ENCODE results near the gene MRPL20. TPM values are rescaled to one million over a fixed set of nuclear protein-coding genes. Genes with fewer than 3 reads are reported as not detected.

The MRPL20 gene
- polyA plus RNA-seq, 1 donor (not counting 4 experiments of a cell fraction or from before 2014, with no cell fraction given): 133 TPM

DNA sequence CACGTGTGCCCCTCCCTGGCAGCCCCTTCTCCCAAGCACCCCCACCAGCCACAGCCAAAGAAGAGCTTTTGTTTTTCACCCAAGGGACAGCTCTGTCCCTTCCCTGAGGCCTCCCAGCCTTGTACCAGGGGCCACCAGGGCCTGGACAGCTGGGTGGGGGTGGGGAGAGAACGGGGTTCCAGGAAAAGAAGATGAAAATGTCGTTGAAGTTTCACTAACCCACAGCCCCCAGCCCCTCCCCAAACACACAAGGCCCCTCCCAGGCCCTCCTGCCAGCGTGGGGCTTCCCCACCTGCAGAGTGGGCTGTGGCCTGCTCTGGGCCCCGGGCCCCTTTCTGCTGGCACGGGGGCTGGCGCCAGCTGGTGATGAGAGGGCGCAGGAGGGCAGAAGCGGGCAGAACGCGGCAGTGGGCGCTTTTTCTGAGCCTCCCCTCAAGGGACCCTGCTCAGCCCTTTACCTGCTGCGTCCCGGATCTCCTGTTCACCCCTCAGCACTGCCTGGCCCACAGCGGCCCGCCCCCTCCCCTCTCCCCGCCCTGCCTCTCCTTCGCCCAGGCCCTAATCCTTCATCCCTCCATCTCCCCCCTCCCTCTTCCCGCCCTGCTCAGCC is 19.5 kb upstream of the MRPL20 start:
- H3K36me3 ChIP-seq (ENCODE audit: control insufficient read depth in 2 of 2, extremely low read depth in 1 of 2, insufficient read depth in 2 of 2, low read length in 2 of 2): no peaks in the 10 kb centered on the region
- no peak overlapping the region for H3K9ac ChIP-seq (ENCODE audit: control insufficient read depth, extremely low read depth, insufficient read depth, low read length)
- no peak overlapping the region for H3K4me2 ChIP-seq (ENCODE audit: control insufficient read depth, extremely low read depth, insufficient read depth, low read depth, low read length)
- H3K27ac ChIP-seq (ENCODE audit: control insufficient read depth, insufficient read depth, low read length): no peak overlapping the region
- no peaks in the 10 kb centered on the region for H3K9me3 ChIP-seq (ENCODE audit: control insufficient read depth, low read depth, low read length)
- no peaks in the 10 kb centered on the region for H3K79me2 ChIP-seq (ENCODE audit: control insufficient read depth, insufficient read depth, low read length)
- no peaks in the 10 kb centered on the region for H4K20me1 ChIP-seq (ENCODE audit: control insufficient read depth, extremely low read depth, insufficient read depth, low read length)
- H3K4me3 ChIP-seq (ENCODE audit: control insufficient read depth in 2 of 3, extremely low read depth in 1 of 3, insufficient read depth in 2 of 3, low read depth in 1 of 3, low read length in 3 of 3): no peak overlapping the region
- peaks cover 16% of the 10 kb centered on the region for H3K4me1 ChIP-seq (ENCODE audit: control insufficient read depth, extremely low read depth, insufficient read depth, low read length)
- no peaks in the 10 kb centered on the region for H3K27me3 ChIP-seq (ENCODE audit: control insufficient read depth, extremely low read depth, insufficient read depth, low read length)
- DNase-seq (ENCODE audit: low read depth, low spot score) (no peak), FAIRE-seq (no peak)
- dilution Hi-C loops (cut with MboI; ENCODE audit: extremely low pct_ligation_motif_present, low sequenced_read_pairs): no loop called here
- TF ChIP-seq EZH2 (IDR thresholded peaks at IDR 0.05; ENCODE audit: low read length): no peak
- TF ChIP-seq, protein P1, sequence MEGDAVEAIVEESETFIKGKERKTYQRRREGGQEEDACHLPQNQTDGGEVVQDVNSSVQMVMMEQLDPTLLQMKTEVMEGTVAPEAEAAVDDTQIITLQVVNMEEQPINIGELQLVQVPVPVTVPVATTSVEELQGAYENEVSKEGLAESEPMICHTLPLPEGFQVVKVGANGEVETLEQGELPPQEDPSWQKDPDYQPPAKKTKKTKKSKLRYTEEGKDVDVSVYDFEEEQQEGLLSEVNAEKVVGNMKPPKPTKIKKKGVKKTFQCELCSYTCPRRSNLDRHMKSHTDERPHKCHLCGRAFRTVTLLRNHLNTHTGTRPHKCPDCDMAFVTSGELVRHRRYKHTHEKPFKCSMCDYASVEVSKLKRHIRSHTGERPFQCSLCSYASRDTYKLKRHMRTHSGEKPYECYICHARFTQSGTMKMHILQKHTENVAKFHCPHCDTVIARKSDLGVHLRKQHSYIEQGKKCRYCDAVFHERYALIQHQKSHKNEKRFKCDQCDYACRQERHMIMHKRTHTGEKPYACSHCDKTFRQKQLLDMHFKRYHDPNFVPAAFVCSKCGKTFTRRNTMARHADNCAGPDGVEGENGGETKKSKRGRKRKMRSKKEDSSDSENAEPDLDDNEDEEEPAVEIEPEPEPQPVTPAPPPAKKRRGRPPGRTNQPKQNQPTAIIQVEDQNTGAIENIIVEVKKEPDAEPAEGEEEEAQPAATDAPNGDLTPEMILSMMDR (optimal IDR thresholded peaks at IDR 0.05 in 1 of 3, IDR thresholded peaks at IDR 0.05 in 1 of 3, conservative IDR thresholded peaks at IDR 0.05 in 1 of 3; ENCODE audit: extremely low read depth in 1 of 3, insufficient read depth in 2 of 3, low read length in 3 of 3): no peak
- H3K9me1 ChIP-seq (ENCODE audit: control insufficient read depth, extremely low read depth, insufficient read depth, low read length): no peaks in the 10 kb centered on the region
- H2AFZ ChIP-seq (ENCODE audit: control insufficient read depth, low read length): no peak overlapping the region

DNA sequence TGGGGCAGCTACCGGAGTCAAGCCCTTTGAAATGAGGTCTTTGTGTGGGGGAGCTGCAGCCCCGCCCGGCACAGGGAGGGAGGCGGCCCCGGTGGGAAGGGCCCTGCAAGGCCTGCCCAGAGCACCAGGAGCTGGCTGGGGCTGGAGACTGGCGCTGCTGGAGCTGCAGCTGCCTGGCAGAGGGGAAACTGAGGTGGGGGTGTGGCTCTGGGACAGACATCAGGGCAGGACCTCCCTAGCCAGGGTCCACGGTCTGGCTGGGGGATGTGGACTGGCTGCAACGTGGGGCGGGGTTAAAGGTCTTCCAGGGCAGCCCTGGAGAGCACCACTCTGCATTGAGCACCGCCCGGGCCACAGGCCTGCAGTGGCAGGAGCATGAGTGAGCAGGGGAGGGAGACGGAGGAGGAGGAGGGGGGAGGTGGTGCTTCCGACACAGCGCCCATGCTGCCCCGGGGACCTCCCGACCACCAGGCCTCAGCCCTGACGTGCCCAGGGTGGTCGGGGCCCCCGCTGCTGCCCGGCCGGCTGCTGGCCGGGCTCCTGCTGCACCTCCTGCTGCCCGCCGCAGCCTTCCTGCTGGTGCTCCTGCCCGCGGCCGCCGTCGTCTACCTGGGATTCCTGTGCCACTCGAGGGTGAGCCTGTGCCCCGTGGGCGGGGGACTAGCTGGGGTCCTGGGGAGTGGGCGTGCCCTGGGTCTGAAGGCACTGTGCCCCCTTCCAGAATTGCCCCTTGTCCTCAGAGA is 18.8 kb upstream of the MRPL20 start:
- no peak for FAIRE-seq
- Histone ChIP-seq H3K79me2 (ENCODE audit: control insufficient read depth, insufficient read depth, low read length) (no peaks in the 10 kb centered on the region), H2AFZ (ENCODE audit: control insufficient read depth, low read length) (no peak overlapping the region), H3K4me3 (ENCODE audit: control insufficient read depth in 2 of 3, extremely low read depth in 1 of 3, insufficient read depth in 2 of 3, low read depth in 1 of 3, low read length in 3 of 3) (no peak overlapping the region), H3K4me2 (ENCODE audit: control insufficient read depth, extremely low read depth, insufficient read depth, low read depth, low read length) (no peak overlapping the region), H3K27ac (ENCODE audit: control insufficient read depth, insufficient read depth, low read length) (no peak overlapping the region), H3K36me3 (ENCODE audit: control insufficient read depth in 2 of 2, extremely low read depth in 1 of 2, insufficient read depth in 2 of 2, low read length in 2 of 2) (no peaks in the 10 kb centered on the region), H4K20me1 (ENCODE audit: control insufficient read depth, extremely low read depth, insufficient read depth, low read length) (no peaks in the 10 kb centered on the region), H3K9me3 (ENCODE audit: control insufficient read depth, low read depth, low read length) (no peaks in the 10 kb centered on the region), H3K4me1 (ENCODE audit: control insufficient read depth, extremely low read depth, insufficient read depth, low read length) (peaks cover 23% of the 10 kb centered on the region), H3K9me1 (ENCODE audit: control insufficient read depth, extremely low read depth, insufficient read depth, low read length) (no peaks in the 10 kb centered on the region), H3K27me3 (ENCODE audit: control insufficient read depth, extremely low read depth, insufficient read depth, low read length) (no peaks in the 10 kb centered on the region), H3K9ac (ENCODE audit: control insufficient read depth, extremely low read depth, insufficient read depth, low read length) (no peak overlapping the region)
- TF ChIP-seq, protein P1 (optimal IDR thresholded peaks at IDR 0.05 in 1 of 3, IDR thresholded peaks at IDR 0.05 in 1 of 3, conservative IDR thresholded peaks at IDR 0.05 in 1 of 3; ENCODE audit: extremely low read depth in 1 of 3, insufficient read depth in 2 of 3, low read length in 3 of 3): no peak
- no peak for TF ChIP-seq EZH2 (IDR thresholded peaks at IDR 0.05; ENCODE audit: low read length)
- dilution Hi-C loops (cut with MboI; ENCODE audit: extremely low pct_ligation_motif_present, low sequenced_read_pairs): no loop called here
- no peak for DNase-seq (ENCODE audit: low read depth, low spot score)

Measured in keratinocyte (primary cell).